SK-N-SH (cell line): ENCODE data around the gene HAND1. TPM values are rescaled to one million over a fixed set of nuclear protein-coding genes. Genes with fewer than 3 reads are reported as not detected.
A peak's percentile ranks its signal among the peaks of the same experiment; 100 is the strongest.

Experiments
- CTCF ChIA-PET: fragments of 300-600, 350-600 bp; formaldehyde crosslinking; extraction: SDS; loops from one replicate; lab custom pipeline; 2021; lab: Yijun Ruan, JAX
- POLR2A ChIA-PET: fragments of 350-600 bp; sonication (Branson Sonifier 250); formaldehyde crosslinking; extraction: SDS; loops from one replicate; lab custom pipeline; 2020; ENCODE audit warnings: antibody characterized with exemption, inconsistent platforms; lab: Yijun Ruan, JAX
- DNase-seq: peaks from one replicate; pipeline ENCODE4 v3.0.0; 2012
- H2AFZ ChIP-seq: fragments of 200-600 bp; sonication (generic); 2 replicates; pipeline ENCODE4 v1.8.1; 2016; ENCODE audit warnings: antibody characterized with exemption, mild to moderate bottlenecking, low read depth
- H3F3A ChIP-seq: fragments of 200-600 bp; sonication (generic); replicated peaks from 2 replicates; pipeline ENCODE3; 2016; ENCODE audit warnings: antibody characterized with exemption, mild to moderate bottlenecking; ENCODE audit not compliant: insufficient read depth
- H3K27ac ChIP-seq, 2 experiments: fragments of 200-500 bp in 1 of 2; fragments of 200-600 bp in 1 of 2; sonication (Bioruptor generic) in 1 of 2; sonication (generic), shearing (Covaris generic) in 1 of 2; 2 replicates each; pipeline versions ENCODE4 v1.5.1 to v1.6.1; 2014 to 2016; ENCODE audit warnings: low read depth in 2 of 2, inconsistent platforms in 1 of 2, low read length in 1 of 2, mild to moderate bottlenecking in 1 of 2, mixed read lengths in 1 of 2
- H3K27me3 ChIP-seq: fragments of 200-600 bp; sonication (generic), shearing (Covaris generic); 2 replicates; pipeline ENCODE4 v1.6.1; 2016; ENCODE audit warnings: mixed run types; ENCODE audit not compliant: insufficient read depth
- H3K36me3 ChIP-seq, 2 experiments: fragments of 200-500 bp in 1 of 2; fragments of 200-600 bp in 1 of 2; sonication (Bioruptor generic) in 1 of 2; sonication (generic) in 1 of 2; replicated peaks in 1 of 2; 2 replicates each; pipeline versions ENCODE3 to v1.5.1; 2014 to 2016; ENCODE audit warnings: low read length in 1 of 2, mild to moderate bottlenecking in 1 of 2; ENCODE audit not compliant: insufficient read depth in 2 of 2, control insufficient read depth in 1 of 2
- H3K4me1 ChIP-seq, 2 experiments: fragments of 200-500 bp in 1 of 2; fragments of 200-600 bp in 1 of 2; sonication (Bioruptor generic) in 1 of 2; sonication (generic), shearing (Covaris generic) in 1 of 2; 2 replicates each; pipeline versions ENCODE4 v1.5.1 to v1.6.1; 2014 to 2016; ENCODE audit warnings: low read depth in 1 of 2, low read length in 1 of 2, mixed run types in 1 of 2; ENCODE audit not compliant: insufficient read depth in 2 of 2, control insufficient read depth in 1 of 2
- H3K4me2 ChIP-seq: fragments of 200-600 bp; sonication (generic), shearing (Covaris generic); 2 replicates; pipeline ENCODE4 v1.6.1; 2017; ENCODE audit warnings: mixed run types
- H3K4me3 ChIP-seq, 2 experiments: fragments of 200-500 bp in 1 of 2; fragments of 200-600 bp in 1 of 2; sonication (Bioruptor generic) in 1 of 2; sonication (generic), shearing (Covaris generic) in 1 of 2; 2 replicates each; pipeline versions ENCODE4 v1.5.1 to v1.8.1; 2014 to 2016; ENCODE audit warnings: low read depth in 2 of 2, inconsistent platforms in 1 of 2, low read length in 1 of 2, mild to moderate bottlenecking in 1 of 2, mixed read lengths in 1 of 2, moderate library complexity in 1 of 2
- H3K79me2 ChIP-seq: fragments of 200-600 bp; sonication (generic); 2 replicates; pipeline ENCODE4 v1.8.1; 2017; ENCODE audit warnings: mild to moderate bottlenecking; ENCODE audit not compliant: insufficient read depth
- H3K9ac ChIP-seq: fragments of 200-600 bp; sonication (generic); 2 replicates; pipeline ENCODE4 v1.6.1; 2017; ENCODE audit warnings: mixed run types
- H3K9me2 ChIP-seq: fragments of 200-600 bp; sonication (generic); 2 replicates; pipeline ENCODE4 v1.6.1; 2017; ENCODE audit warnings: mixed run types
- H3K9me3 ChIP-seq: fragments of 200-600 bp; sonication (generic); 2 replicates; pipeline ENCODE4 v1.6.1; 2017; ENCODE audit warnings: mixed run types, mild to moderate bottlenecking, moderate library complexity
- H4K20me1 ChIP-seq: fragments of 200-600 bp; sonication (generic); 2 replicates; pipeline ENCODE4 v1.6.1; 2017; ENCODE audit warnings: mild to moderate bottlenecking, mixed run types; ENCODE audit not compliant: insufficient read depth
- GABPA ChIP-seq: IDR thresholded peaks from 2 replicates; pipeline ENCODE4 v1.4.0; 2012; ENCODE audit warnings: low read depth, mild to moderate bottlenecking
- MEF2A ChIP-seq: IDR thresholded peaks from 2 replicates; pipeline ENCODE4 v1.4.0; 2012; ENCODE audit warnings: low read depth, borderline replicate concordance
- RAD21 ChIP-seq: IDR thresholded peaks from 2 replicates; pipeline ENCODE4 v1.6.1; 2012; ENCODE audit warnings: mild to moderate bottlenecking, low read length
- SMC3 ChIP-seq: IDR thresholded peaks from 2 replicates; pipeline ENCODE4 v1.6.1; 2012; ENCODE audit warnings: low read depth, low read length, improper control_type of control experiment
- TAF1 ChIP-seq: IDR thresholded peaks from 2 replicates; pipeline ENCODE4 v1.6.1; 2012; ENCODE audit warnings: low read depth, mild to moderate bottlenecking, low read length, moderate library complexity, borderline replicate concordance
- WGBS: methylation state at CpG from one replicate; pipeline ENCODE4 v1.1.6; 2017; ENCODE audit warnings: low lambda C conversion rate; 5-methylcytosine and 5-hydroxymethylcytosine counted together
- polyA plus RNA-seq, 3 experiments: library from polyadenylated mRNA; depleted of rRNA; stranded (reverse); fragments of >200 nt; gene quantifications; 2 replicates each; pipeline ENCODE4 v1.2.3, GENCODE V29; 2012
- TF ChIP-seq, protein P1 (sequence below): IDR thresholded peaks from 2 replicates; pipeline ENCODE4 v1.4.0; 2012; ENCODE audit warnings: low read depth, borderline replicate concordance

HAND1 gene
- polyA plus RNA-seq (2012; rRNA removed) = 1.1 and 2.6 TPM in 2 replicates
- polyA plus RNA-seq (2012; cell fraction: cytosol; rRNA removed) = 2.0 and 4.0 TPM in 2 replicates
- 0.76 and 2.2 TPM in 2 replicates for polyA plus RNA-seq (2012; cell fraction: nucleus; rRNA removed)

DNA sequence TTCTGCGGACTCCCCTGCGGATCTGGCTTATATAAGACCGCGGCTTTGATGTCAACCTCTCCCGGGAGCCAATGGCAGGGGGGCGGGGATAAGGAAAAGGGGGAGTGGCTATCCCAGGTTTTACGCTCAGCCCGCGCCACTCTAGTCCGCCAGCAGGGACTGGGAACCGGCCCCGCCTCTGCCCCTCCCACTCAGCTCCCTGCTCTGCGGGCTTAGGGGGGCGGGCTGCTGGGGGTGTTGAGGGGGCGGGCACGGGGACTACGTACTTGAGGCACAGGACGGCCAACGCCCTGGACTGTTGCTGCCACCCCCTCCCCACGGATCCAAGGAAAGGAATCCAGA, at the start of gene HAND1:
Gene HAND1 (minus strand): TSS at position 4 of the 342 bp plus-strand sequence. CDS start 219 bp downstream, outside the sequence.
- H3K27ac ChIP-seq = peak within 1 kb of the TSS in 1 of 2 experiments; percentile 96; a peak in 2 of 4 replicates
- H3K36me3 ChIP-seq = peaks cover 0 to 2% of the 10 kb centered on the region in 2 experiments
- ChIA-PET POLR2A (interaction anchor here (0.7 to 4.1 kb wide), 14 partner anchors 8 to 128 kb away, joined by 3 to 59 read pairs (median 4); no protein-coding TSS in a partner anchor), CTCF (interaction anchor here (1.4 to 14.6 kb wide), 4 partner anchors 10 to 131 kb away, joined by 4 to 295 read pairs (median 10); no protein-coding TSS in a partner anchor)
- H3K27me3 ChIP-seq = peaks cover 94% of the 10 kb centered on the region
- DNase-seq = peak; percentile 99
- peaks cover 0 to 46% of the 10 kb centered on the region in 2 experiments; a peak in 1 of 4 replicates for H3K4me1 ChIP-seq
- no peaks in the 10 kb centered on the region for H3K79me2 ChIP-seq
- no peaks in the 10 kb centered on the region for H3F3A ChIP-seq
- H3K9me3 ChIP-seq = no peaks in the 10 kb centered on the region
- H3K9ac ChIP-seq = no peak within 1 kb of the TSS
- peak within 1 kb of the TSS; percentile 46; the same call in 1 of the 2 replicates for H2AFZ ChIP-seq
- no peaks in the 10 kb centered on the region for H4K20me1 ChIP-seq
- WGBS = under 1% methylated on average over 19 of the region's 20 CpGs
- H3K4me3 ChIP-seq = peak within 1 kb of the TSS; percentile 60 to 74
- H3K4me2 ChIP-seq = peak within 1 kb of the TSS; percentile 79
- TF ChIP-seq RAD21 = 0 out of 2 replicates have a peak, but pooled peaks have one; percentile 24
- TF ChIP-seq SMC3 = no peak; the same call in 1 of the 2 replicates
- TF ChIP-seq, all 33 proteins: peak for 1
- H3K9me2 ChIP-seq = no peaks in the 10 kb centered on the region

DNA sequence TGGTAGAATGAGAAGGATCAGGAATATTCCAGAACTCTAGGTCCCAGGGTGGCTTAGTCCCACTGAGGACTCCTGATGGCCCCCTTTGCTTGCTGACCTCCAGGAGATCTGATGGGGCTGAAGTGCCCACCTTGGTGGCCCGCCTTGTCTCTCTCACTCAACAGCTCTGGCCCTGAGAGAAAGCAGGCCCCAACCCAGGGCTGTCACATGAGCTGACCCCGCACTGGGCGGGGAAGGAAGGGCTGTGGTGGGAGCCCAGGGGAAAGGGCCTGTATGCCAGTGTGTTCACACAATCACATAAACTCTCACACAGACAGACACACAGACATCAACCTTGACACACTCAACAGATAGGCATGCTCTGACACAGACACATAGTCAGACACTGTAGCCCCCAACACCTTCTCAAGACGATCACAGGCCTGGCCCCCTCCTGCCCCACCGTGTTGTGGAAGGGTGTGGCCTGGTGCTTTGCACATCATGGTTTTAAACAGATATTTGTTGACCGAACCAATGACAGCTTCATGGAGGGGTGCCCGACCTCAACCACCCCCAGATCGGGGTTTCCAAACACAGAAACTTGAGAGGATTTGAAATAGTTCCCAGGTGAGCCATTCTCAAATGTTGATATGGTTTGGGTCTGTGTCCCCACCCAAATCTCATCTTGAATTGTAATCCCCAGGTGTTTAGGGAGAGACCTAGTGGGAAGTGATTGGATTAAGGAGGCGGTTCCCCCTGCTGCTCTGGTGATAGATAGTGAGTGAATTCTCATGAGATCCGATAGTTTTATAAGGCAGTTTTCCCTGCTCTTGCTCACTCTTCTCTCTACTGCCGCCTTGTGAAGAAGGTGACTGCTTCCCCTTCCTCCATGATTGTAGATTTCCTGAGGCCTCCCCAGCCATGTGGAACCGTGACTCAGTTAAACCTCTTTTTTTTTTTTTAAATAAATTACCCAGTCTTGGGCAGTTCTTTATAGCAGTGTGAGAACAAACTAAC, 48.5 kb upstream of the HAND1 start:
- ChIA-PET CTCF (interaction anchor here (0.7 to 16.5 kb wide), 8 partner anchors 9 to 83 kb away, joined by 3 to 295 read pairs (median 6); partner anchors contain the start of gene HAND1), POLR2A (interaction anchor here (1.0 to 4.2 kb wide), 5 partner anchors 41 to 77 kb away, joined by 4 to 52 read pairs (median 5); partner anchors contain the start of gene HAND1)
- TF ChIP-seq TAF1 = no peak
- TF ChIP-seq, protein P1, sequence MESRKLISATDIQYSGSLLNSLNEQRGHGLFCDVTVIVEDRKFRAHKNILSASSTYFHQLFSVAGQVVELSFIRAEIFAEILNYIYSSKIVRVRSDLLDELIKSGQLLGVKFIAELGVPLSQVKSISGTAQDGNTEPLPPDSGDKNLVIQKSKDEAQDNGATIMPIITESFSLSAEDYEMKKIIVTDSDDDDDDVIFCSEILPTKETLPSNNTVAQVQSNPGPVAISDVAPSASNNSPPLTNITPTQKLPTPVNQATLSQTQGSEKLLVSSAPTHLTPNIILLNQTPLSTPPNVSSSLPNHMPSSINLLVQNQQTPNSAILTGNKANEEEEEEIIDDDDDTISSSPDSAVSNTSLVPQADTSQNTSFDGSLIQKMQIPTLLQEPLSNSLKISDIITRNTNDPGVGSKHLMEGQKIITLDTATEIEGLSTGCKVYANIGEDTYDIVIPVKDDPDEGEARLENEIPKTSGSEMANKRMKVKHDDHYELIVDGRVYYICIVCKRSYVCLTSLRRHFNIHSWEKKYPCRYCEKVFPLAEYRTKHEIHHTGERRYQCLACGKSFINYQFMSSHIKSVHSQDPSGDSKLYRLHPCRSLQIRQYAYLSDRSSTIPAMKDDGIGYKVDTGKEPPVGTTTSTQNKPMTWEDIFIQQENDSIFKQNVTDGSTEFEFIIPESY = no peak
- TF ChIP-seq GABPA = no peak
- TF ChIP-seq RAD21 = no peak
- no peak for TF ChIP-seq MEF2A
- Histone ChIP-seq H3K36me3 (no peaks in the 10 kb centered on the region), H3K27me3 (no peaks in the 10 kb centered on the region), H3K79me2 (no peaks in the 10 kb centered on the region), H3K4me3 (no peak overlapping the region), H3K9me2 (no peaks in the 10 kb centered on the region), H3K4me1 (peaks cover 0 to 55% of the 10 kb centered on the region in 2 experiments; a peak in 2 of 4 replicates), H3K4me2 (no peak overlapping the region), H3F3A (no peaks in the 10 kb centered on the region), H3K9me3 (no peaks in the 10 kb centered on the region), H3K27ac (peak overlapping the region in 1 of 2 experiments; percentile 91; a peak in 2 of 4 replicates), H2AFZ (no peak overlapping the region), H4K20me1 (no peaks in the 10 kb centered on the region), H3K9ac (no peak overlapping the region)
- 84% methylated on average over 7 of the region's 12 CpGs for WGBS
- no peak for DNase-seq
